HuH-7 (cell line): ENCODE measurements around the gene SMG5.
"Not testable (repeated sequence)": the region's sequence is repeated elsewhere in the genome, so short reads cannot be mapped to it uniquely, and the experiment has no call there.

Experiments used
- DNase-seq: peaks from one replicate; pipeline ENCODE4 v3.0.0; 2011; ENCODE audit warnings: low spot score

SMG5 gene

DNA sequence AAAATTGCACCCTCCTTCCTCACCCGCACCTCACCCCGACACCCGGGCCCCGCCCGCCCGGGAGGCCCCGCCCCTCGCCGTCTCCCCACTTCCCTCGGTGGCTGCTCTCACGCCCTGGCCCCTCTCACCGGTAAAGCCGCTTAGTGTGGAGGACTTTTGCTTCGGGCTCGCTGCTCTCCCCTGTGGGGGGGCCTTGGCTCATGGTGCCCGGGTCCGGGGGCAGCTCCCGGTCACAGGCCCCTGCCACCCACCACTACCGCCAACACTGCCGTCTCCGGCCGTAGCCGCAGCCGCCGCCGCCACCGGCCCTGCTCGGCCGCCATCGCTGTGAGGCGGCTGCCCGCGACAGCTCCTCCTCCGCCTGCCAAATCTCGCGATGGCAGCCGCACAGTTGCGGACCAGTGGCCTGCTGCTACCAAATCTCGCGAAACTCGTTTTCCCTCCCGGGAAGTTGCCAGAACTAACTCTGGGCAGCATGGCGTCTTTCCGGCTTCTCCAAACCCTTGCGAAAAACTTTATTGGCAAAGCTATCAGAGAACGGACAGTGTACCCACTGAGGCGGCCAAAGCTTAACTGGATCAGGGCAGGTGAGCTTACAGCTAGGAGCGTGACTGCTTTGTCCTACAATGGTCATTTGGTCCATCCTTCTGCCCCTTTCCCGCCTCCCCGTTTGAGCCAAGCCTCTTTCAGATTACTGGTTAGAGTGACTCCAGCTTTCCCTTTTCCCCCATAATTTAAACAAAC lies at the start of gene SMG5:
TSS of gene SMG5 (minus strand) at position 347 of the 744 bp plus-strand sequence. CDS start at position 202, 145 bp downstream.
- peak; percentile 96 for DNase-seq

GRCh38 chr1:156323179-156323578 lies 40.6 kb upstream of the SMG5 start:
- not testable (repeated sequence) for DNase-seq

- no peak for DNase-seq
Observed at GRCh38 chr1:156320560-156320959, 37.9 kb upstream of the SMG5 start.

- DNase-seq, result peak; percentile 40
Observed at GRCh38 chr1:156319664-156320063, 37.0 kb upstream of the SMG5 start.

- DNase-seq, result no peak
Observed at GRCh38 chr1:156316909-156317308, 34.3 kb upstream of the SMG5 start.

- no peak for DNase-seq
Observed at GRCh38 chr1:156310962-156311361, 28.3 kb upstream of the SMG5 start.

DNA sequence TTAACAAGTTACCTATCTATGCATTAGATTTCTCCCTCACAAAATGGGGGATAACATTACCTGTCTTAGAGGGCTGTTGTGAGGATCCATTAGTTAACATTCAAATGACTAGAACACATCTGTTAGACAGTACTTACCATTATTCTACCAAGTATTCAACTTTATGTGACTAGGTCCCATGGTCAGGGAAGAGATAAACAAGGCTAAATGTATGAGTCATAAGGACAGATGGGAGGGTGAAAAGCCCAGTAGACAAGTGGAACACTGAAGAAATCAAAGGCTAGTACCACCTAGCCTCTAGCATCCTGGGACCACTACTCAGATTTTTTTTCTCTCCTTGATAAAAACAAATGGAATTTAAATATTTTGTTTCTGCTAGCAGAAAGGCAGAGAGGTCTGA lies 25.5 kb upstream of the SMG5 start:
- no peak for DNase-seq

GRCh38 chr1:156305215-156305614 lies 22.6 kb upstream of the SMG5 start:
- DNase-seq, result no peak

DNA sequence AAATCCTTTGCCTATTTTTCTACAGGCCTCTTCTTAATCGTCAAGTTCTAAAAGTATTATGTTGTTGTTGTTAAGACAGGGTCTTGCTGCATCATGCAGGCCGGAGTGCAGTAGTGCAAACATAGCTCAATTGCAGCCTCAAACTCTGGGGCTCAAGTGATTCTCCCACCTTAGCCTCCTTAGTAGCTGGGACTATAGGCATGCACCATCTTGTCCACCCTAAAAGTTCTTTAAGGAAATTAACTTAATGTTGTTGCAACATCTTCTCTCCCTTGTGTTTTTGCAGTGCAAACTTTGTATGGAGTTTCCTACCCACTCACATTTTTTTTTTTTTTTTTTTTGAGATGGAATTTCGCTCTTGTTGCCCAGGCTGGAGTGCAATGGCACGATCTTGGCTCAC lies 20.6 kb upstream of the SMG5 start:
- DNase-seq, result no peak

DNA sequence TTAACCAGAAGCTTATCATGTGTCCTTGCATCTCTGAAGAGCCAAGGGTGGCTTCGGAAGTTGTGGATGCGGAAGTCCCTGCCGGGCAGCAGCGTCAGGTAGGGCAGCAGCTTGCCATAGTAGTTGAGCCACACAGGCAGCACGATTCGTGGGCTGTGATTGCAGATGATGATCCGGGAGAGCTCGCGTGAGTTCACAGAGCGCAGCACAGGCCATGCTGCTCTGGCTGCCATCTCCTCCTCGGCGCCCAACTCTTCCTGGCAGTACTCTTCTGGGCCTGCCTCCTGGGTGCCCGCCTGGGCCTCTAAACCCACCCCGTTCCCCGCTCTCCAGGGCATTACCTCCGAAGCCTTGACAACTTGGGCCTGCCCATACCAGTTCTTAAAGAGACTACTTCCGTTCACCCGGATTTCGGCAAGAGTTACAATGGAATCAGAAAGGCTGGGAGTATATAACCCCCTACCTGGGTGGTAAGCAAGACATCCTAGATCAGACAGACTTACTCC lies 16.3 kb upstream of the SMG5 start, which contains the start of gene VHLL:
TSS of gene VHLL (minus strand) at position 456 of the 506 bp plus-strand sequence. CDS start at position 338, 118 bp downstream.
- DNase-seq, result no peak

- DNase-seq, result peak; percentile 75
Observed at GRCh38 chr1:156295391-156295947, 12.8 kb upstream of the SMG5 start, which contains the start of gene GLMP. GLMP (minus strand) TSS chr1:156295679; CDS start chr1:156295645, 34 bp downstream.

DNA sequence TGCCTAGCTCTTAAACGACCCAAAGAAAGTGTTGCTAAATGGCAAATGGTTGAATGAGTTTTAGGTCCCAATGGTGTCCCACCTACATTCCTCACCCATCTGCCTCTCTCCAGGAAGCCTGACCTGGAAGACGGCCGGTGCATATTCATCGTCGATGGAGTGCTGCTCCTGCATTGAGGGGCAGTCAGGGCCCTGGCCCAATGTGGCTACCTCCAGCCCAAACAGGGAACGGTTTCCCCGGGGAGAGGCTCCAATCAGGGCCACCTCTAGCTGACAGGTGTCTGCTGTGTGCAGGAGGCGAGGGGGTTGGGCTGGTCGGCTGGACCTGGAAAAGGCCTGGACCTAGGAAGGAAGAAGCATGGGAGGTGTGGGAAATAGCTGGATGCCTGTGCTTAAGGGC lies 11.3 kb upstream of the SMG5 start:
- DNase-seq, result no peak

DNA sequence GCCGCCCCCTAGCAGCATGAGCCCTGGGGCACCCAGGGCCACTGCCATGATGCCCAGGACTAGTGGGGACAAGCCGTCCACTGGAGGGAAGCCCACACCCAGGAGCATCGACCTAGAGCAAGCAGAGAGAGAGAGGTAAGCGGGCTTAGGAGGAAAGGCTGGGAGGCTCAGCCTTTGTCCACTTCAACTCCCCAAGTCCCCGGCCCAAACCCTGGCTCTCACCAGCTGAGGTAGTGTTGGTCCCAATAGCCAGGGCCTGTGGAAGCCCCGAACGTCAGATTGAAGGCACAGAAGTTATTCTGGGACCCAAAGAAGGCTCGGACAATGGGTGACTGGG lies 10.4 kb upstream of the SMG5 start:
- DNase-seq, result no peak

DNA sequence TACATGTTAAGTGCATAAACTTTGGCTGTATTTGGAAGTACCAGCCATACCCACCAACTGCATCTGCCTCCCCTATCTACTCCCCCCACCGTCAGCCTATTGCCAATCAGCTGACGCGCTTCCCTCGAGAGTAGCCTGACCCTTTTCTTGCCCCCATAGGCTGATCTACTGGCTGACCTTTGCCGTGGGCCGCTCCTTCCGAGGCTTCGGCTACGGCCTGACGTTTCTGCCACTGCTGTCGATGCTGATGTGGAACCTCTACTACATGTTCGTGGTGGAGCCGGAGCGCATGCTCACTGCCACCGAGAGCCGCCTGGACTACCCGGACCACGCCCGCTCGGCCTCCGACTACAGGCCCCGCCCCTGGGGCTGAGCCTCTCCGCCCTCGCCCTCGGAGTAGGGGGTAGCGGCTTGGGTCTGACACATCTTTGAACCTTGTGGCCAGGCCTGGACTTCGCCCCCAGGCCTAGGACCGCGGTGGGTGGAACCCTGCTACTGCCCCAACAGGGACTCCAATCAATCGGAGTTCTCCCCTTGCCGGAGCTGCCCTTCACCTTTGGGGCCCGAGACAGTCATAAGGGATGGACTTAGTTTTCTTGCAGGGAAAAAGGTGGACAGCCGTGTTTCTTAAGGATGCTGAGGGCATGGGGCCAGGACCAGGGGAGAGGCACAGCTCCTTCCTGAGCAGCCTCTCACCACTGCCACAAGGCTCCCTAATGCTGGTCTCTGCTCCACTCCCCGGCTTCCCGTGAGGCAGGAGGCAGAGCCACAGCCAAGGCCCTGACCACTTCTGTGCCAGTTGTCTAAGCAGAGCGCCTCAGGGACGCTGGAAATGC lies 8.8 kb upstream of the SMG5 start:
- peak; percentile 98 for DNase-seq

DNA sequence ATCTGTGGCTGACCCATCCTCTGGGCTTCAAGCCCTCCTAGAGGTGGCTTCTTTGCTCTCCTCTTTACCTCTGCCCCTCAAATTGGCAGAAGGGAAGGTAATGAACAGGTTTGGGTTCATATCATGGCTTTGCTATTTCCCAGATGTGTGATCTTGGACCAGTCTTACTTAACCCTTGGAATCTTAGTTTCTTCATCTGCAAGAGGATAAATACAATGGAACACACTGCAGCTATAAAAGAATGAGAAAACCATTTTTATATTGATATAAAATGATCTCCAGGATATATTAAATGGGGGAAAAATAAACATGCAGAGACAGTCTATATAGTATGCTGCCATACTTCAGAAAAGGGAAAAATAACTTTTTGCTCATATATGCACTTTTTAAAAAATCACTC lies 7.2 kb upstream of the SMG5 start:
- DNase-seq, result no peak

DNA sequence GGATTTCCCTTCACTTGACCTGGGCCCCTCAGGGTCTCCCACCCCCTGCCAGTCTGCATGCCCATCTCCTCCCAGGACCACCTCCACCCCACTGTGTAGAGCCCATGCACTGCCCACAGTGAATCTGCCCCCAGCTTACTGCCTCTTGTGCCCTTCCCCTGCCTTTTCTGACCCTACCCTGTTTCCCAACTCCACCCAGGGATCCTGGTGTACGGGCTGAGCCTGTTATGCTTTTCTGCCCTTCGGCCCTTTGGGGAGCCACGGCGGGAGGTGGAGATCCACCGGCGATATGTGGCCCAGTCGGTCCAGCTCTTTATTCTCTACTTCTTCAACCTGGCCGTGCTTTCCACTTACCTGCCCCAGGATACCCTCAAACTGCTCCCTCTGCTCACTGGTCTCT lies 3.4 kb upstream of the SMG5 start:
- no peak for DNase-seq

- DNase-seq, result no peak
Observed at GRCh38 chr1:156285437-156285836, 2.8 kb upstream of the SMG5 start.

- DNase-seq, result no peak
Observed at GRCh38 chr1:156284757-156285156, 2.1 kb upstream of the SMG5 start.

GRCh38 chr1:156284112-156284511 lies 1.5 kb upstream of the SMG5 start, which contains the start of gene TMEM79:
TMEM79 (plus strand) TSS chr1:156284325; CDS start chr1:156285227, 902 bp downstream.
- DNase-seq, result no peak

- DNase-seq, result no peak
Observed at GRCh38 chr1:156283521-156283920, 896 bp upstream of the SMG5 start.

DNA sequence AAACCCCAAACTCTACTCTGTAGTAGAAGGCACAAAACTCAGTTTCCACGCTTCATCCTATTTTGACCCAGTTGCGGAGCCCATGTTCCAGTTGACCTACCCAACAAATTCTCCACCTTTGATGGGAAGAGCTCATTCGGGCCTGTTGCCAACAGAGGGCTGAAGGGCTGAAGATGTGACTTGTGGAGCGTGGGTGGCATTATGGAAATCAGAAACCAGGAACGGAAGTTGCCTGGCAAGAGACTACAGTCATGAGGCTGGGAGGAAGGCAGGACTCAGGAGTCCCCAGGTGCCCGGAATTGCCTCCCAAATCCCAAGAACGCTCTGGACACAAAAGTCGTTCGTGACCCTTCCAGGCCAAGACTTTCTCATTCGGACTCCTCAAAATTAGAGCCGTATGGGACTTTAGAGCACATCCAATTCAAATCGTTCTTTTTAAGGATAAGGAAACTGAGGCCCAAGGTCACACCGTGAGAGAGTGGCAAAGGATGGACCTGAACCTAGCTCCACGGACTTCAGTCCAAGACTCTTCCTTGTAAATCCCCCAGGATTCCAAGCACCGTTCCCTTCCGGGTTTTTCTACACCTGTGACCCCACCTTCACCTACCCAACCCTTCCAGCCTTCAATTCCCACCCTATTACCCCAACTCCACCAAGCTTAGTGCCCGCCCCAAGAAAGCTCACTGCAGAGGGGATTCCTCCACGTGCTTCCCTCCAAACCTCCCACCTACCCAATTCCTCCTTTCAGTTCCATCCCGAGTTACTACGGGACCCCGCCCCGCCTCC lies 739 bp downstream of the SMG5 start:
- peak; percentile 42 for DNase-seq

DNA sequence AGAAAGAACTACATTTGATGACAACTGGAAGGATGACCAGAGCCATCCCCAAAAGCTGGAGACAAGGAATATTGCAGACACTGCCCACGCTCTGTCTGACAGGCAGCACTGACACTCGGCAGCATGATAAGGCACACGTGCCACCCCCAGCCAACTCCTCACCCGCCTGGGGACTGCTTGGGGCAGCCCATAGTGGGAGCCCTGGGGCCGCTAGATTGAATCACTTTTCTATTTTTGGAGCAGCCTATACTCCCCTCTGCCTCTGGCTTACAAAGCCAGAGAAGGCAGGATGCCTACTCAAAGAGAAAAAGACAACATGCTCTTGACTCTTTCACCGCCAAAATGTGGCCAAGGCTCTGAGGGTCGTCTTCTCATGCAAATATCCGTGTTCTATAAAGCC lies 1.3 kb downstream of the SMG5 start:
- no peak for DNase-seq
